Smooth muscle cell (in vitro differentiated cells): ENCODE measurements around the gene GABBR2. TPM values are rescaled to one million over a fixed set of nuclear protein-coding genes. Genes with fewer than 3 reads are reported as not detected.

ENCODE experiments used
- DNase-seq: peaks from one replicate; lab custom pipeline; 2025; ENCODE audit not compliant: unreplicated experiment; lab: John Stamatoyannopoulos, UW
- H2AFZ ChIP-seq: fragments of 200-600 bp; sonication (generic); 2 replicates; pipeline ENCODE4 v1.6.0; 2016; ENCODE audit warnings: antibody characterized with exemption, low read depth, mild to moderate bottlenecking
- H3F3A ChIP-seq: fragments of 200-600 bp; sonication (generic); 2 replicates; pipeline ENCODE4 v1.6.0; 2017; ENCODE audit warnings: antibody characterized with exemption, low read depth
- H3K27ac ChIP-seq: fragments of 200-600 bp; sonication (generic); 2 replicates; pipeline ENCODE4 v1.5.1; 2016; ENCODE audit warnings: low read depth, mild to moderate bottlenecking
- H3K27me3 ChIP-seq: fragments of 200-600 bp; sonication (generic); 2 replicates; pipeline ENCODE4 v1.6.1; 2016; ENCODE audit warnings: low read depth, mild to moderate bottlenecking
- H3K36me3 ChIP-seq: fragments of 200-600 bp; sonication (generic); 2 replicates; pipeline ENCODE4 v1.5.1; 2016; ENCODE audit warnings: low read depth
- H3K4me1 ChIP-seq: fragments of 200-600 bp; sonication (generic); 2 replicates; pipeline ENCODE4 v1.5.1; 2016; ENCODE audit warnings: low read depth
- H3K4me2 ChIP-seq: fragments of 200-600 bp; sonication (generic); 2 replicates; pipeline ENCODE4 v1.6.0; 2016; ENCODE audit warnings: mild to moderate bottlenecking
- H3K4me3 ChIP-seq: fragments of 200-600 bp; sonication (generic); 2 replicates; pipeline ENCODE4 v1.5.1; 2016; ENCODE audit warnings: mild to moderate bottlenecking
- H3K79me2 ChIP-seq: fragments of 200-600 bp; sonication (generic); 2 replicates; pipeline ENCODE4 v1.6.0; 2016; ENCODE audit warnings: low read depth, mild to moderate bottlenecking
- H3K9ac ChIP-seq: fragments of 200-600 bp; sonication (generic); 2 replicates; pipeline ENCODE4 v1.6.0; 2016; ENCODE audit warnings: low read depth
- H3K9me3 ChIP-seq: fragments of 200-600 bp; sonication (generic); replicated peaks from 2 replicates; pipeline ENCODE4 v1.5.1; 2016; ENCODE audit warnings: low read depth
- H4K20me1 ChIP-seq: fragments of 200-600 bp; sonication (generic); 2 replicates; pipeline ENCODE4 v1.6.0; 2016; ENCODE audit warnings: low read depth
- CTCF ChIP-seq: fragments of 200-600 bp; sonication (generic); IDR thresholded peaks from 2 replicates; pipeline ENCODE4 v1.5.1; 2017; ENCODE audit warnings: borderline replicate concordance, mild to moderate bottlenecking, antibody characterized with exemption; ENCODE audit not compliant: insufficient read depth, poor library complexity, severe bottlenecking
- WGBS: methylation state at CpG from one replicate; pipeline ENCODE4 v1.1.7; 2016; ENCODE audit warnings: low lambda C conversion rate; 5-methylcytosine and 5-hydroxymethylcytosine counted together
- polyA plus RNA-seq: library from polyadenylated mRNA; unstranded; fragments of >200 nt; fragmentation: Nextera tagmentation; extraction: Ambion mirVana; gene quantifications from 2 replicates; pipeline ENCODE4 v1.2.1, GENCODE V29; 2016
- total RNA-seq: library from RNA; depleted of rRNA; stranded (reverse); fragments of >200 nt; gene quantifications from 2 replicates; pipeline ENCODE4 v1.2.3, GENCODE V29; 2014

GABBR2 gene
- total and polyA plus RNA-seq, 2 experiments from 2014 or later: 0.25 TPM; not detected in 1

GRCh38 chr9:98401140-98402018 lies 307.4 kb downstream of the GABBR2 start:
- no peak overlapping the region for H2AFZ ChIP-seq
- H3K27ac ChIP-seq: no peak overlapping the region
- H4K20me1 ChIP-seq: no peaks in the 10 kb centered on the region
- H3K4me1 ChIP-seq: no peaks in the 10 kb centered on the region
- H3K4me2 ChIP-seq: no peak overlapping the region
- no peak for TF ChIP-seq CTCF
- no peaks in the 10 kb centered on the region for H3K79me2 ChIP-seq
- WGBS: 66% methylated on average over 11 of the region's 11 CpGs
- H3K27me3 ChIP-seq: peaks cover 13% of the 10 kb centered on the region
- no peak for DNase-seq
- no peak overlapping the region for H3K9ac ChIP-seq
- H3F3A ChIP-seq: no peaks in the 10 kb centered on the region
- H3K9me3 ChIP-seq: no peaks in the 10 kb centered on the region
- no peaks in the 10 kb centered on the region for H3K36me3 ChIP-seq
- no peak overlapping the region for H3K4me3 ChIP-seq

GRCh38 chr9:98399950-98400683 lies 308.6 kb downstream of the GABBR2 start:
- Histone ChIP-seq H3K9me3 (no peaks in the 10 kb centered on the region), H2AFZ (no peak overlapping the region), H3K9ac (no peak overlapping the region), H3K4me2 (no peak overlapping the region), H3K79me2 (no peaks in the 10 kb centered on the region), H3K27ac (no peak overlapping the region), H3K4me3 (no peak overlapping the region), H4K20me1 (no peaks in the 10 kb centered on the region), H3K27me3 (peaks cover 13% of the 10 kb centered on the region), H3F3A (no peaks in the 10 kb centered on the region), H3K4me1 (no peaks in the 10 kb centered on the region), H3K36me3 (no peaks in the 10 kb centered on the region)
- TF ChIP-seq CTCF: no peak
- no peak for DNase-seq
- 94% methylated on average over 8 of the region's 8 CpGs for WGBS

- Histone ChIP-seq H3K4me1 (no peaks in the 10 kb centered on the region), H3F3A (no peaks in the 10 kb centered on the region), H3K27ac (no peak overlapping the region), H3K27me3 (peaks cover 13% of the 10 kb centered on the region), H3K4me2 (no peak overlapping the region), H3K79me2 (no peaks in the 10 kb centered on the region), H2AFZ (no peak overlapping the region), H3K4me3 (no peak overlapping the region), H3K9me3 (no peaks in the 10 kb centered on the region), H4K20me1 (no peaks in the 10 kb centered on the region), H3K9ac (no peak overlapping the region), H3K36me3 (no peaks in the 10 kb centered on the region)
- 89% methylated on average over 8 of the region's 8 CpGs for WGBS
- no peak for DNase-seq
- no peak for TF ChIP-seq CTCF
These were observed 312.1 kb downstream of the GABBR2 start for GRCh38 chr9:98396656-98397055.
